Measurements from ENCODE around the gene TOX3. TPM values are rescaled to one million over a fixed set of nuclear protein-coding genes. Genes with fewer than 3 reads are reported as not detected.

TOX3 gene
- total RNA-seq, 4 donors from 2014 or later: 0.11 TPM; not detected in 3

- intact Hi-C loops (cut with DNase I): no loop called here
- TF ChIP-seq EP300 (IDR thresholded peaks at IDR 0.05) (no peak), CTCF (IDR thresholded peaks at IDR 0.05) (no peak), POLR2AphosphoS5 (IDR thresholded peaks at IDR 0.05) (no peak), POLR2A (IDR thresholded peaks at IDR 0.05; ENCODE audit: low read depth) (no peak)
- Histone ChIP-seq H3K27ac (replicated peaks in 1 of 4) (no peak overlapping the region), H3K9me3 (no peaks in the 10 kb centered on the region), H3K27me3 (no peaks in the 10 kb centered on the region), H3K36me3 (no peaks in the 10 kb centered on the region), H3K4me3 (no peak overlapping the region), H3K4me1 (no peaks in the 10 kb centered on the region)
- DNase-seq (ENCODE audit: extremely low spot score): no peak
- 81% methylated on average over 5 of the region's 5 CpGs for WGBS
These were observed 81.2 kb downstream of the TOX3 start for GRCh38 chr16:52465711-52466267.

GRCh38 chr16:52463904-52464303, 83.0 kb downstream of the TOX3 start:
- Histone ChIP-seq H3K27me3 (no peaks in the 10 kb centered on the region), H3K27ac (replicated peaks in 1 of 4) (no peak overlapping the region), H3K4me1 (no peaks in the 10 kb centered on the region), H3K4me3 (no peak overlapping the region), H3K9me3 (no peaks in the 10 kb centered on the region), H3K36me3 (no peaks in the 10 kb centered on the region)
- TF ChIP-seq POLR2A (IDR thresholded peaks at IDR 0.05; ENCODE audit: low read depth): no peak
- TF ChIP-seq EP300 (IDR thresholded peaks at IDR 0.05): no peak
- TF ChIP-seq CTCF (IDR thresholded peaks at IDR 0.05): no peak
- no peak for TF ChIP-seq POLR2AphosphoS5 (IDR thresholded peaks at IDR 0.05)
- no peak for DNase-seq (ENCODE audit: extremely low spot score)
- intact Hi-C loops (cut with DNase I): no loop called here
- WGBS: 87% methylated on average over 8 of the region's 8 CpGs

- intact Hi-C loops (cut with DNase I): no loop called here
- H3K36me3 ChIP-seq: no peaks in the 10 kb centered on the region
- no peak for DNase-seq (ENCODE audit: extremely low spot score)
- no peak overlapping the region for H3K4me3 ChIP-seq
- no peak overlapping the region for H3K27ac ChIP-seq (replicated peaks in 1 of 4)
- H3K4me1 ChIP-seq: no peaks in the 10 kb centered on the region
- TF ChIP-seq EP300 (IDR thresholded peaks at IDR 0.05) (no peak), CTCF (IDR thresholded peaks at IDR 0.05) (no peak), POLR2AphosphoS5 (IDR thresholded peaks at IDR 0.05) (no peak), POLR2A (IDR thresholded peaks at IDR 0.05; ENCODE audit: low read depth) (no peak)
- H3K9me3 ChIP-seq: no peaks in the 10 kb centered on the region
- H3K27me3 ChIP-seq: no peaks in the 10 kb centered on the region
These were observed 84.1 kb downstream of the TOX3 start for GRCh38 chr16:52462816-52463215.

- H3K9me3 ChIP-seq: no peaks in the 10 kb centered on the region
- no peaks in the 10 kb centered on the region for H3K4me1 ChIP-seq
- WGBS: 30% methylated on average over 1 of the region's 1 CpG
- TF ChIP-seq POLR2A (IDR thresholded peaks at IDR 0.05; ENCODE audit: low read depth) (no peak), POLR2AphosphoS5 (IDR thresholded peaks at IDR 0.05) (no peak), EP300 (IDR thresholded peaks at IDR 0.05) (no peak), CTCF (IDR thresholded peaks at IDR 0.05) (no peak)
- H3K4me3 ChIP-seq: no peak overlapping the region
- intact Hi-C loops (cut with DNase I): no loop called here
- no peak for DNase-seq (ENCODE audit: extremely low spot score)
- no peaks in the 10 kb centered on the region for H3K27me3 ChIP-seq
- H3K36me3 ChIP-seq: no peaks in the 10 kb centered on the region
- H3K27ac ChIP-seq (replicated peaks in 1 of 4): no peak overlapping the region
These were observed 86.2 kb downstream of the TOX3 start for GRCh38 chr16:52460639-52461178.

GRCh38 chr16:52456368-52456767, 90.6 kb downstream of the TOX3 start:
- Histone ChIP-seq H3K4me1 (peaks cover 0 to 7% (median 0%) of the 10 kb centered on the region in 4 donors), H3K27me3 (no peaks in the 10 kb centered on the region), H3K9me3 (no peaks in the 10 kb centered on the region), H3K27ac (replicated peaks in 1 of 4) (no peak overlapping the region), H3K36me3 (no peaks in the 10 kb centered on the region), H3K4me3 (no peak overlapping the region)
- intact Hi-C loops (cut with DNase I): no loop called here
- WGBS: 83% methylated on average over 3 of the region's 3 CpGs
- DNase-seq (ENCODE audit: extremely low spot score): no peak
- TF ChIP-seq POLR2A (IDR thresholded peaks at IDR 0.05; ENCODE audit: low read depth) (no peak), POLR2AphosphoS5 (IDR thresholded peaks at IDR 0.05) (no peak), CTCF (IDR thresholded peaks at IDR 0.05) (no peak), EP300 (IDR thresholded peaks at IDR 0.05) (no peak)
